Measurements from ENCODE around the gene SLC22A5.
"Not testable (repeated sequence)": the region's sequence is repeated elsewhere in the genome, so short reads cannot be mapped to it uniquely, and the experiment has no call there.

SLC22A5 gene

DNA sequence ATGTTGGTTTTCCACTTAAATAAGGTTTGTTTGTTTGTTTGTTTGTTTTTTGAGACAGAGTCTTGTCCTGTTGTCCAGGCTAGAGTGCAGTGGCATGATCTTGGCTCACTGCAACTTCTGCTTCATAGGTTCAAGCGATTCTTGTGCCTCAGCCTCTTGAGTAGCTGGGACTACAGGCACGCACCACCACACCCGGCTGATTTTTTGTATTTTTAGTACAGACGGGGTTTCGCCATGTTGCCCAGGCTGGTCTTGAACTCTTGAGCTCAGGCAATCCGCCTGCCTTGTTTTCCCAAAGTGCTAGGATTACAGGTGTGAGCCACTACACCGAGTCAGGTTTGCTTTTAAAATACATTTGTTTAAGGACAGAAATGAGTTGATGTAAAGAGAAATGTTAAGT is 46.0 kb downstream of the SLC22A5 start:
- not testable (repeated sequence) for DNase-seq

DNA sequence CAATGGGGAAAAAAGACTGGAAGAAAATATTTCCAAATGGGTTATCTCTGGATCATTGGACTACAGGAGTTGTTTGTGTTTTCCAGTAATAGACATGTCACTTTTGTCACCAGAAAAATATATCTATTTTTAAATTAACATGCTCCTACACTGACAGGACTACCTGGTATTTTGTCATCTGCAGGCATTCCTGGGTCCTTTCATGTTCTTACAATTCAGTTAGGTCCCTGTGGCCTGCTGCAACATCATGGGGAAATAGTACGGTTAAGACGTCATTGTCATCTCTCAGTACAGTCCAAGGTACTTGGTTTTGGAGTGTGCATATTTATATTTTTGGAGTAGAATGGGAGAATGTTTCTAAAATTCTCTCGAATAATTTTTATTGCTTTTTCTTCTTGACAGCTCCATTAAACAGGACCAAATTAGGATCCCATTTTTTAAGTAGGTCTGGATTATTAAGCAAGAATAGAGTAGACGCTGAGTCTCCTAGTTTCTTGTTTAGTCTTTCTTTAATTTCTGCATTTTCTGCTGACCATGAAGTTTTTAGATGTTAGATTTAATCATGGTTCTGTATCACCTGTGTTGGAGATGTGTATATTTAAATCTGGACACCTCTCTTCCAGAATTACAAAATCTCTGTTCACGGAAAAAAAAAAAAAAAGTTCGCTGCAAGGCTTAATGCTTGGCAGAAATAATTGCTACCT is 46.9 kb downstream of the SLC22A5 start:
- DNase-seq = no peak

DNA sequence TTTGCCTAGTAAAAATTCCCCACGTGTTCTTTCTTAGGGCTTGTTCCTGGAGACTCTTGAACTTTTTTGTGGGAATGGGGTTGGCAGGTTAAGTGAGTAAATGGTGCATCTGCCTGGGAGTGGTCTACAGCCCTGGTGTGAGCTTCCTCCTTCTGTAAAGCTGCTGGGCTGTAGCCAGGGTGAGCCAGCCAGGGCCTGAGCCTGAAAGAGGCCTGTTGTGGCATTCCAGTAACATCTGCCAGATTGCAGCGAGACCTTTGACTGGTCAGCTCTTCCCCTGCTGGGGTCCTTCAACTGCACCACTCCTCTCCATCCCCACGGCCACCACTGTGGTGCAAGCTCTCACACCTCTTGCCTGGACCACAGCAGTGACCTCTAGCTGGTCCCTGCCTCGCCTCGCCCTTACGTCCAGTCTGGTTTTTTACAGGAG is 47.5 kb downstream of the SLC22A5 start:
- no peak for DNase-seq

GRCh38 chr5:132417461-132417860 is 48.0 kb downstream of the SLC22A5 start:
- no peak for DNase-seq

GRCh38 chr5:132417889-132418485 is 48.5 kb downstream of the SLC22A5 start:
- DNase-seq = no peak

DNA sequence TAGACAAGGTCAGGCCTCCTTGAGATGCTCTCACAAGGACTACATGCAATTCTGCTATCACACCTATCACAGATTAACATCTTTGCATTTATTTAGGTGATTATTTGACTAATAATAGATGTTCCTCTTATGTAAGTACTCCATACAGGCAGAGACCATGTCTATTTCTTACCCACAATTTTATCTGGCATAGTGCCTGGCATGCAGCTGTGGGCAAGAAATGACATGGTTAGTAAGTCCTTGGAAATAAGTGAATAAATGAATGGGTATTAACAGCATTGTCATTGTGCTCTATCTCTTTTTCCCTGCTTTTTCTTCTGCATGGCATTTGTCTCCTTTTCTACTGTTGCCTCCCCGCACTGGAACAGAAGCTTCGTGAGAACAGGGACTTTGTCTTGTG is 49.4 kb downstream of the SLC22A5 start:
- no peak for DNase-seq

GRCh38 chr5:132419502-132420468 is 50.3 kb downstream of the SLC22A5 start:
- peak; percentile 89 for DNase-seq

DNA sequence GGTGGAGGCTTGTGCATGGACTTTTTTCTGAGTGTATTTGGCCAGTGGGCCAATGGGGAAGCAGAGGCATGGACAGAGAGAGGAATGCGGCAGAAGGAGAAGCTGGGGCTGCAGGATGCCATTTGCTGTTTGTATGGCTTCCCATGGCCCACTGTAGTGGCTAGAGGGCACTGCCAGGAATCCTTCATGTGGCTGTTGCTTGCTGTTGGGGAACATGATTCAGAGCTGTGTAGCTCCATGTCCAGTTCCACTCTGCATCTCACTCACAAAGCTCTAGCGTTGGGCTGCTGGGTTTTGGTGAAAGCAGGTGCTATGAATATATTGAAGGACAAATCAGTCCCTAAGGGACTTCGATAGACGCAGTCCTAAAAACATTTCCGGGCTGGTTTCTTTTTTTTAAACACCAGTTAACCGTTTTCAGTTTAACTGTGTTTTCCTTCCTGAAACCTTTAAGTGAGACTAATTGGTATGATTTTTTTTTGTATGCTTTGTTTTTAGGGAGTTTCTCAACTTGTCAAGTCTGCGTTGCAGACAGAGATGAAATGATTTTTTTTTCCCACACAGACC is 51.3 kb downstream of the SLC22A5 start:
- no peak for DNase-seq

DNA sequence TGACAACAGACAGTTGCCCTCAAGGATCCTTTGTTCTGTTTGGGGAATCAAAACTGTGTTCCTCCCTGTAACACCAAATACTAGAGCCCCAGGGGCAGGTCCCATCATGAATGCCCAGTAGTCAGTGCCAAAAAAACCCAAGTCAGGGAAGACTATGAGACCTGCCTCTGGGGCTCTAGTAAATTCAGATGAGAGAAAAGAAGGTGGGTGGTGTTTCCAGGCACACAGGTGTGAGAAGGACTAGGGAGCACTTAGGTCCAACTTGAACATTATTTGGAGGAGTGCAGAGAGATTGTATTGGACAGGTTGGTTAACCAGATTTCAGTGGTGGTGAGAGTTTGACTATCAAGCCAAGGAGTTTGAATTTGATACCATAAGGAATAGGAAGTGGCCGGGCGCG is 52.0 kb downstream of the SLC22A5 start:
- no peak for DNase-seq

GRCh38 chr5:132422720-132423437 is 53.4 kb downstream of the SLC22A5 start:
- peak; percentile 98 for DNase-seq

DNA sequence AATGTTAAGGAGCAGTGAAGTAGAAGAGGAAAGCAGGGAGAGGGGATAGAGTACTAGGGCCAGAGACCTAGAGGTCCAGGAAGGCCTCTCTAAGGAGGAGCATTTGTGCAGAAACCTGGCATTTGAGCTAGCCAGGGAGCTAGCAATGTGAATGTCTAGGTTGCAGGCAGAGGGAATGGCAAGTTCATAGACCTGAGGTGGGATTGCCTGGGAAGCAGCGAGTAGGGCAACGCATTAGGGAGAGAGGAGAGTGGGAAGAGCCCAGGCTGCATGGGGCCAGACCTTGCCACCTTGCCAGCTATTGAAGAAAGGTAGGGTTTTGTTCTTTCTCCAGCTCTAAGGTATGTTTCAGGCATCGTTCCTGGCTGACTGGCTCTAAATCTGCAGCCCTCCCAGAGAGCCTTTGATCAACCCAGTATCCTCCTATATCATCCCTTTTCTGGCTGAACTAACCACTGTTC is 54.0 kb downstream of the SLC22A5 start:
- no peak for DNase-seq

- peak; percentile 51 for DNase-seq
Observed at GRCh38 chr5:132424167-132424880, 54.8 kb downstream of the SLC22A5 start.

DNA sequence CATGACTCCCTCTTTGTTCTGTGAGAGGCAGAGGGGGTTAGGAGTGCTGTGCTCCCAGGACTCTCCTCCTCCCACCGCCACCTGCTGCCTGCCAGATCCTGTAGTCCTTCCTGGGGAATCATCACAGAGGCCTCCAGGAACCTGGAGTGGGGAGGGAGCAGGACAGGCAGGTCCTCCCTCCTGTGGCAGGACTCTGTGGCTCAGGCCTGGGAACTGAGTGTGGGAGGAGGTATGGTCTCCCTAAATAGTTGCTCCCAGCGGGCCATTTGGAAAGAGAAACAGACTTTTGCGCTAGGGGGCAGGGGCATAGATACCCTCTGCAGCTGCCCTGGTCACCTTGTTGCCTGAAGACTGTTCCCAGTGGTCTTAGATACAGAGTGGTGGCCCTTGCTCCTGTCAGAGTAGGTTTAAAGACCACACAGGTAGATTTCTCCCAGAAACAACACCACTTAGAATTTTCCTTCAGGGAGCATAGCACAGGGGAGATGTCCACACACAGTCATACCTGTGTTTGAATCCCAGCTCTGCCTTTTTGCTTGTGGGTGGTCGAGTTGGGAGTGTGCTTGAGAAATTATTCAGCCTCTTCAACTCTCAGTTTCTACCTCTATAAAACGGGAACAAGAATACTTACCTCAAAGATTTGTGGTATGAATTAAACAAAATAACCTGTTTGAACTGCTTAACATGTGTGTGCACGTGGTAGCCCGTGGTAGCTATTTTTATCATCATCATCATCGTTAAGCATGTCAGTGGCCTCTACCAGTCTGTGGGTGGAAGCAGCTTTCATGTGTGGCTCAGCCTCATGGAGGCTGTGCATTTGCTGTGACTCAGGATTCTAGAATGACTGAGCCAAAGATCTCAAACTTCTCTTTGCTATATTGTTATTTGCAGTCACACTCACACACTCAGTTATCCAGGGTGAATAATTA is 55.8 kb downstream of the SLC22A5 start:
- DNase-seq = peak; percentile 77

- no peak for DNase-seq
Observed at GRCh38 chr5:132425975-132426524, 56.5 kb downstream of the SLC22A5 start.

DNA sequence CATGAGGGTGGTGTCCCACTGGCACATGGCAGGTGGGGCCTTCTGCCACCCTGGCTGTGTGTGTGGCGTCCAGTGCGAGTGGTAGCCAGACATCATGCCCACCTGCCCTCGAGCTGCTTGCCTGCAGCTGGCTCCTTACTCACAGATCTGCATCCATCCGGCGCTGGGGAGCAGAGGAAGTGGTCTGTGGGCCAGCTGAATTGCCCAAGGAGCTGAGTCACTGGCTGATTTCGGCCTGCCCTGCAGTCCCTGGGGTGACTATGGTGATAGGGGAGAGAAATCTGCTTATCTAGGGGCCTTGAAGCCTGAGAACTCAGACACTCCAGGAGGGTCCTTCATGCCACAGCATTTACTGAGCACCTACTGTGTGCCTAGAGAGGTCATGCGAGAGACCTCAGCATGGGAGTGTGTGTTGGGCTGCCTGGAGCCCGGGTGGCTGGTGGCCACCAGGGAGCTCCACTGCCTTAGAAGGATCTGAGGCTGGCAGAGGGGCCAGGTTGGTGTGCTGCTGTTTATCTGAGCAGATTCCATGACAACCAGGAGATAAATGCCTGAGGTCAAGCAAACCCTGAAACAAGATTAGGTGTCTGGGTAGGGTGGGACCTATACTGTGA is 57.1 kb downstream of the SLC22A5 start:
- DNase-seq = peak; percentile 96

DNA sequence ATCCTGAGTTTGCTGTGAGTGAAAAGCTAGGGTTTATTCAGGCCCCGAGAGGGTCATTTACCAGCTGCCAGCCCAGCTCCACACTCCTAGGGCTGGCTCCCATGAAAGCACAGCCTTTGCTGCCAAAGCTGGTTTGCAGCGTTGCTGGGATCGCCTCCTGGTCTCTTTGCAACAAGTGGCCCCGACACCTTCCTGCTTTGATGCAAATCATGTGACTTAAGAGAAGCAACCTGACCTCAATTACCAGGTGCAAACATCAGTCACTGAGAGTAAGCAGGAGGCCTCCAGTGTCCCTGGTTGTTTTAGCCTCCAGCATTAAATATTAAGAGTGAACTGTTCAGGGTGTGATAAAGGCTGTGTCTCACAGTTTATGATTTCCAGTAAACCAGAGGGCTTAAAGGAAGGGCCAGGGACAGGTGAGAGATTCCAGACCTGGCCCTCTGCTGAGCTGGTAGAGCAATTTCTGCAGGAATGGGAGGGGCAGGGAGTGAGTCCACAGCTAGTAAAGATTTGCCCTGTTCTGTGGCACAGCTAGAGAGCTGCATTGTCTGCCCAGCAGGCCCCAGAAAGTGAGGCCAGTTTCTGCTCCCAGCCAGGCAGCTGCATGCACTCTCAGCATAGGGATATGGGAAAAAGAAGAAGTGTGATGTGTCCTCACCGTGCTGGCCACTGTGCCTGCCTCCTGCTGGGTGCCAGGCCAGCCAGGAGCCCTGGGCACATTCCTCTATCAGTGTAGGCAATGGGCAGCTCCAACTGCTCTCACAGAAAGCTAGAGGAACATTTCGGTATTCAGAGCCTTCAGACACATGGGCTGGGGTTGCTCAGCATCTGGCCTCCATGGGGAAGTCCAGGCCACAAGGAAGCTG is 58.0 kb downstream of the SLC22A5 start:
- DNase-seq = peak; percentile 53

DNA sequence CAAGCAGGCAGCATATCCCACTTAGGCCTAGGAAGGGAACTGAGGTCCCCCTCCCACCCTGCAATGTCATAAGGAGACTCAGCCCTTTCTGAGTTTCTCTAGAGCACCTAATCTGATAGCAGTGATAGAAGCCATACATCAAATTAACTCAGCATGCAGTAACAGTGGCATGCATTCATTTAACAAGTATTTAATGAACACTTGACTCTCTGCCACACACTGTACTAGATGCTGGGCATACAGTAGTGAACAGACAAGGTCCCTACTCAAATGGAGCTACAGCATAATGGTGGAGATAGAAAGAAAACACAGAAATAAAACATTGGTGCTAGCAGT is 58.6 kb downstream of the SLC22A5 start:
- DNase-seq = no peak

GRCh38 chr5:132428484-132429462 is 59.3 kb downstream of the SLC22A5 start:
- DNase-seq = no peak
